GM23338 (cell line): ENCODE data around the gene DCDC2.

Experiments
- CREB1 ChIP-seq: fragments of 250-450 bp; sonication (Bioruptor Pico); IDR thresholded peaks from 2 replicates; pipeline ENCODE4 v1.5.0; 2020; ENCODE audit warnings: low read depth, mild to moderate bottlenecking, moderate library complexity
- EZH2 ChIP-seq: fragments of 200-600 bp; sonication (generic); IDR thresholded peaks from one replicate; pipeline ENCODE4 v1.8.0; 2017; ENCODE audit warnings: antibody characterized with exemption, mild to moderate bottlenecking, low read depth; ENCODE audit not compliant: unreplicated experiment
- EZH2phosphoT487 ChIP-seq: fragments of 200-600 bp; sonication (generic); IDR thresholded peaks from one replicate; pipeline ENCODE4 v1.8.1; 2018; ENCODE audit warnings: antibody characterized with exemption; ENCODE audit not compliant: unreplicated experiment
- JUNB ChIP-seq: IDR thresholded peaks from one replicate; pipeline ENCODE4 v1.6.1; 2016; ENCODE audit warnings: antibody characterized with exemption; ENCODE audit not compliant: unreplicated experiment
- NANOG ChIP-seq: IDR thresholded peaks from 2 replicates; pipeline ENCODE4 v1.6.1; 2016; ENCODE audit warnings: antibody characterized with exemption, borderline replicate concordance
- POLR2AphosphoS5 ChIP-seq: IDR thresholded peaks from 2 replicates; pipeline ENCODE4 v1.6.1; 2016; ENCODE audit warnings: antibody characterized with exemption, low read depth
- ZNF114 ChIP-seq: fragments of 250-450 bp; sonication (Bioruptor Pico); IDR thresholded peaks from 2 replicates; pipeline ENCODE4 v1.5.0; 2020; ENCODE audit warnings: mild to moderate bottlenecking, moderate library complexity
- ZNF331 ChIP-seq: fragments of 250-450 bp; sonication (Bioruptor Pico); IDR thresholded peaks from 2 replicates; pipeline ENCODE4 v1.5.0; 2020; ENCODE audit warnings: low read depth, mild to moderate bottlenecking, moderate library complexity
- TF ChIP-seq, protein P1 (sequence below), 2 experiments: fragments of 200-600 bp in 1 of 2; sonication (generic) in 1 of 2; conservative IDR thresholded peaks; 2 replicates each; pipeline versions ENCODE4 v1.5.1 to v1.6.1; 2016 to 2017; ENCODE audit warnings: antibody characterized with exemption in 2 of 2, low read depth in 2 of 2, mild to moderate bottlenecking in 2 of 2, moderate library complexity in 1 of 2
- TF ChIP-seq, protein P2 (sequence below): IDR thresholded peaks from 2 replicates; pipeline ENCODE4 v1.6.1; 2016; ENCODE audit warnings: antibody characterized with exemption
- TF ChIP-seq, protein P3 (sequence below): fragments of 250-450 bp; sonication (Bioruptor Pico); IDR thresholded peaks from 2 replicates; pipeline ENCODE4 v1.5.0; 2020; ENCODE audit warnings: mild to moderate bottlenecking, moderate library complexity
- TF ChIP-seq, protein P4 (sequence below): IDR thresholded peaks from one replicate; pipeline ENCODE4 v1.6.1; 2018; ENCODE audit warnings: antibody characterized with exemption; ENCODE audit not compliant: unreplicated experiment

DNA sequence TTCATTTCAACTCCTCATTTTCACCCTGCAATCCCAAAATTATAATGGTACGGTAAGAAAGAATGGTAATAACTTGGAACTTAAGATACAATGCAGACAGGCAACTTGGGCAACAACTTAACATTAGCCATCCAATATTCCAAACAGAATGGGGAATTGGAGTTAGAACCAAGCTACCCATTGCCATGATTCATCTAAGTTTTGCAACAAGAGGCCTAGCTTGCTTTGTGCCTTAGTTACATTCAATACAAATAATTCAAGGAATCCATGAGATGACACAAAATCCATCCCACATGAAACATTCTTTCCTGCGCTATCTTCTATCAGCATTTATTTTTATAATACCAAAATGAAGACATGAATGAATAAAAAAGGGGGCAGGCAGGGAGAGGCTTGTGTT, 28.4 kb downstream of the DCDC2 start:
- TF ChIP-seq, protein P1, sequence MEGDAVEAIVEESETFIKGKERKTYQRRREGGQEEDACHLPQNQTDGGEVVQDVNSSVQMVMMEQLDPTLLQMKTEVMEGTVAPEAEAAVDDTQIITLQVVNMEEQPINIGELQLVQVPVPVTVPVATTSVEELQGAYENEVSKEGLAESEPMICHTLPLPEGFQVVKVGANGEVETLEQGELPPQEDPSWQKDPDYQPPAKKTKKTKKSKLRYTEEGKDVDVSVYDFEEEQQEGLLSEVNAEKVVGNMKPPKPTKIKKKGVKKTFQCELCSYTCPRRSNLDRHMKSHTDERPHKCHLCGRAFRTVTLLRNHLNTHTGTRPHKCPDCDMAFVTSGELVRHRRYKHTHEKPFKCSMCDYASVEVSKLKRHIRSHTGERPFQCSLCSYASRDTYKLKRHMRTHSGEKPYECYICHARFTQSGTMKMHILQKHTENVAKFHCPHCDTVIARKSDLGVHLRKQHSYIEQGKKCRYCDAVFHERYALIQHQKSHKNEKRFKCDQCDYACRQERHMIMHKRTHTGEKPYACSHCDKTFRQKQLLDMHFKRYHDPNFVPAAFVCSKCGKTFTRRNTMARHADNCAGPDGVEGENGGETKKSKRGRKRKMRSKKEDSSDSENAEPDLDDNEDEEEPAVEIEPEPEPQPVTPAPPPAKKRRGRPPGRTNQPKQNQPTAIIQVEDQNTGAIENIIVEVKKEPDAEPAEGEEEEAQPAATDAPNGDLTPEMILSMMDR (conservative IDR thresholded peaks at IDR 0.05; ENCODE audit: low read depth in 2 of 2): no peak
- TF ChIP-seq EZH2phosphoT487: no peak
- TF ChIP-seq EZH2: no peak
- TF ChIP-seq, protein P2, sequence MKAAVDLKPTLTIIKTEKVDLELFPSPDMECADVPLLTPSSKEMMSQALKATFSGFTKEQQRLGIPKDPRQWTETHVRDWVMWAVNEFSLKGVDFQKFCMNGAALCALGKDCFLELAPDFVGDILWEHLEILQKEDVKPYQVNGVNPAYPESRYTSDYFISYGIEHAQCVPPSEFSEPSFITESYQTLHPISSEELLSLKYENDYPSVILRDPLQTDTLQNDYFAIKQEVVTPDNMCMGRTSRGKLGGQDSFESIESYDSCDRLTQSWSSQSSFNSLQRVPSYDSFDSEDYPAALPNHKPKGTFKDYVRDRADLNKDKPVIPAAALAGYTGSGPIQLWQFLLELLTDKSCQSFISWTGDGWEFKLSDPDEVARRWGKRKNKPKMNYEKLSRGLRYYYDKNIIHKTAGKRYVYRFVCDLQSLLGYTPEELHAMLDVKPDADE: no peak
- no peak for TF ChIP-seq CREB1 (CRISPR knock-in tag)
- TF ChIP-seq POLR2AphosphoS5: no peak
- no peak for TF ChIP-seq NANOG
- TF ChIP-seq, protein P3, sequence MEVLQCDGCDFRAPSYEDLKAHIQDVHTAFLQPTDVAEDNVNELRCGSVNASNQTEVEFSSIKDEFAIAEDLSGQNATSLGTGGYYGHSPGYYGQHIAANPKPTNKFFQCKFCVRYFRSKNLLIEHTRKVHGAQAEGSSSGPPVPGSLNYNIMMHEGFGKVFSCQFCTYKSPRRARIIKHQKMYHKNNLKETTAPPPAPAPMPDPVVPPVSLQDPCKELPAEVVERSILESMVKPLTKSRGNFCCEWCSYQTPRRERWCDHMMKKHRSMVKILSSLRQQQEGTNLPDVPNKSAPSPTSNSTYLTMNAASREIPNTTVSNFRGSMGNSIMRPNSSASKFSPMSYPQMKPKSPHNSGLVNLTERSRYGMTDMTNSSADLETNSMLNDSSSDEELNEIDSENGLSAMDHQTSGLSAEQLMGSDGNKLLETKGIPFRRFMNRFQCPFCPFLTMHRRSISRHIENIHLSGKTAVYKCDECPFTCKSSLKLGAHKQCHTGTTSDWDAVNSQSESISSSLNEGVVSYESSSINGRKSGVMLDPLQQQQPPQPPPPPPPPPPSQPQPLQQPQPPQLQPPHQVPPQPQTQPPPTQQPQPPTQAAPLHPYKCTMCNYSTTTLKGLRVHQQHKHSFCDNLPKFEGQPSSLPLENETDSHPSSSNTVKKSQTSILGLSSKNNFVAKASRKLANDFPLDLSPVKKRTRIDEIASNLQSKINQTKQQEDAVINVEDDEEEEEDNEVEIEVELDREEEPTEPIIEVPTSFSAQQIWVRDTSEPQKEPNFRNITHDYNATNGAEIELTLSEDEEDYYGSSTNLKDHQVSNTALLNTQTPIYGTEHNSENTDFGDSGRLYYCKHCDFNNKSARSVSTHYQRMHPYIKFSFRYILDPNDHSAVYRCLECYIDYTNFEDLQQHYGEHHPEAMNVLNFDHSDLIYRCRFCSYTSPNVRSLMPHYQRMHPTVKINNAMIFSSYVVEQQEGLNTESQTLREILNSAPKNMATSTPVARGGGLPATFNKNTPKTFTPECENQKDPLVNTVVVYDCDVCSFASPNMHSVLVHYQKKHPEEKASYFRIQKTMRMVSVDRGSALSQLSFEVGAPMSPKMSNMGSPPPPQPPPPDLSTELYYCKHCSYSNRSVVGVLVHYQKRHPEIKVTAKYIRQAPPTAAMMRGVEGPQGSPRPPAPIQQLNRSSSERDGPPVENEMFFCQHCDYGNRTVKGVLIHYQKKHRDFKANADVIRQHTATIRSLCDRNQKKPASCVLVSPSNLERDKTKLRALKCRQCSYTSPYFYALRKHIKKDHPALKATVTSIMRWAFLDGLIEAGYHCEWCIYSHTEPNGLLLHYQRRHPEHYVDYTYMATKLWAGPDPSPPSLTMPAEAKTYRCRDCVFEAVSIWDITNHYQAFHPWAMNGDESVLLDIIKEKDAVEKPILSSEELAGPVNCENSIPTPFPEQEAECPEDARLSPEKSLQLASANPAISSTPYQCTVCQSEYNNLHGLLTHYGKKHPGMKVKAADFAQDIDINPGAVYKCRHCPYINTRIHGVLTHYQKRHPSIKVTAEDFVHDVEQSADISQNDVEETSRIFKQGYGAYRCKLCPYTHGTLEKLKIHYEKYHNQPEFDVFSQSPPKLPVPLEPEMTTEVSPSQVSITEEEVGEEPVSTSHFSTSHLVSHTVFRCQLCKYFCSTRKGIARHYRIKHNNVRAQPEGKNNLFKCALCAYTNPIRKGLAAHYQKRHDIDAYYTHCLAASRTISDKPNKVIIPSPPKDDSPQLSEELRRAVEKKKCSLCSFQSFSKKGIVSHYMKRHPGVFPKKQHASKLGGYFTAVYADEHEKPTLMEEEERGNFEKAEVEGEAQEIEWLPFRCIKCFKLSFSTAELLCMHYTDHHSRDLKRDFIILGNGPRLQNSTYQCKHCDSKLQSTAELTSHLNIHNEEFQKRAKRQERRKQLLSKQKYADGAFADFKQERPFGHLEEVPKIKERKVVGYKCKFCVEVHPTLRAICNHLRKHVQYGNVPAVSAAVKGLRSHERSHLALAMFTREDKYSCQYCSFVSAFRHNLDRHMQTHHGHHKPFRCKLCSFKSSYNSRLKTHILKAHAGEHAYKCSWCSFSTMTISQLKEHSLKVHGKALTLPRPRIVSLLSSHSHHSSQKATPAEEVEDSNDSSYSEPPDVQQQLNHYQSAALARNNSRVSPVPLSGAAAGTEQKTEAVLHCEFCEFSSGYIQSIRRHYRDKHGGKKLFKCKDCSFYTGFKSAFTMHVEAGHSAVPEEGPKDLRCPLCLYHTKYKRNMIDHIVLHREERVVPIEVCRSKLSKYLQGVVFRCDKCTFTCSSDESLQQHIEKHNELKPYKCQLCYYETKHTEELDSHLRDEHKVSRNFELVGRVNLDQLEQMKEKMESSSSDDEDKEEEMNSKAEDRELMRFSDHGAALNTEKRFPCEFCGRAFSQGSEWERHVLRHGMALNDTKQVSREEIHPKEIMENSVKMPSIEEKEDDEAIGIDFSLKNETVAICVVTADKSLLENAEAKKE (CRISPR knock-in tag): no peak
- TF ChIP-seq, protein P4, sequence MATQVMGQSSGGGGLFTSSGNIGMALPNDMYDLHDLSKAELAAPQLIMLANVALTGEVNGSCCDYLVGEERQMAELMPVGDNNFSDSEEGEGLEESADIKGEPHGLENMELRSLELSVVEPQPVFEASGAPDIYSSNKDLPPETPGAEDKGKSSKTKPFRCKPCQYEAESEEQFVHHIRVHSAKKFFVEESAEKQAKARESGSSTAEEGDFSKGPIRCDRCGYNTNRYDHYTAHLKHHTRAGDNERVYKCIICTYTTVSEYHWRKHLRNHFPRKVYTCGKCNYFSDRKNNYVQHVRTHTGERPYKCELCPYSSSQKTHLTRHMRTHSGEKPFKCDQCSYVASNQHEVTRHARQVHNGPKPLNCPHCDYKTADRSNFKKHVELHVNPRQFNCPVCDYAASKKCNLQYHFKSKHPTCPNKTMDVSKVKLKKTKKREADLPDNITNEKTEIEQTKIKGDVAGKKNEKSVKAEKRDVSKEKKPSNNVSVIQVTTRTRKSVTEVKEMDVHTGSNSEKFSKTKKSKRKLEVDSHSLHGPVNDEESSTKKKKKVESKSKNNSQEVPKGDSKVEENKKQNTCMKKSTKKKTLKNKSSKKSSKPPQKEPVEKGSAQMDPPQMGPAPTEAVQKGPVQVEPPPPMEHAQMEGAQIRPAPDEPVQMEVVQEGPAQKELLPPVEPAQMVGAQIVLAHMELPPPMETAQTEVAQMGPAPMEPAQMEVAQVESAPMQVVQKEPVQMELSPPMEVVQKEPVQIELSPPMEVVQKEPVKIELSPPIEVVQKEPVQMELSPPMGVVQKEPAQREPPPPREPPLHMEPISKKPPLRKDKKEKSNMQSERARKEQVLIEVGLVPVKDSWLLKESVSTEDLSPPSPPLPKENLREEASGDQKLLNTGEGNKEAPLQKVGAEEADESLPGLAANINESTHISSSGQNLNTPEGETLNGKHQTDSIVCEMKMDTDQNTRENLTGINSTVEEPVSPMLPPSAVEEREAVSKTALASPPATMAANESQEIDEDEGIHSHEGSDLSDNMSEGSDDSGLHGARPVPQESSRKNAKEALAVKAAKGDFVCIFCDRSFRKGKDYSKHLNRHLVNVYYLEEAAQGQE: no peak
- TF ChIP-seq ZNF331 (CRISPR knock-in tag): no peak
- TF ChIP-seq ZNF114: no peak
- TF ChIP-seq JUNB: no peak
